NCI-H82 treated with DMSO at 0.1 percent for 48 hours (cell line): ENCODE results near the gene KCNB1.

ENCODE experiments used
- DNase-seq: peaks from one replicate; lab custom pipeline; 2025; ENCODE audit not compliant: unreplicated experiment; lab: John Stamatoyannopoulos, UW

KCNB1 gene

DNA sequence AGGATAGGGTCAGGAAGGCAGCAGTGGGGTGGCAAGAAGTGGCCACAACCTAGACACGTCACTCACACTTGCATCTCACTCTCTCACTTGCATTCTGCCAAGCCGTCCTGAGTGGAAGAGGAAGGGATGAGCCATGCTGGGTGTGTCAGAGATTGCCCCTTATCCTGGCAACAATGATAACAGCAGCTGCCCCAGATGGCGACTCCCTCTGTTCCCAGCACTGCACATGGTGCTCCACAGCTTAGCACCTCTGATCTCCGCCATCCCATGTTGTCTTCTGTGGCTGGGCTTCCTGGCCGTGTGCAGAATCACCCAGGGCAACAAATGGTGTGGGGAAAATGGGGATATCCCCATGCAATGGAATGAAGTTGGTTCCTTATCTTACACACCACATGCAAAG, 11.1 kb downstream of the KCNB1 start:
- peak; percentile 37 for DNase-seq

DNA sequence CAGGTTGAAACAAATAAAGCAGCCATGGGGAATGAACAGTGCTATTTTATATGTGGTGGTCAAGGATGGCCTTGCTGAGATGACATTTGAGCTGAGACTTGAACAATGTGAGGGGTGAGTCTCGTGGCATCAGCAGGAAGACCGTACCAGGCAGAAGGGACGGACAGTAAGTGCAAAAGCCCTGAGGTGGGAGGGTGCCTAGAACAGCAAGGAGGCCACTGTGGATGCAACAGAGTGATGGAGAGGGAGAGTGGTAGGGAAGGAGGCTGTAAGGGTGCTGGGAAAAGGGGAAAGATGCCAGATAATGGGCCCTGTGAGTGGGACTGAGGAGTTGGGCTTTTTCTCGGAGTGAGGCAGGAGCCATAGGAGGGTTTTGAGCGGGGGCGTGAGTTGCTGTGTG, 11.5 kb downstream of the KCNB1 start:
- no peak for DNase-seq

DNA sequence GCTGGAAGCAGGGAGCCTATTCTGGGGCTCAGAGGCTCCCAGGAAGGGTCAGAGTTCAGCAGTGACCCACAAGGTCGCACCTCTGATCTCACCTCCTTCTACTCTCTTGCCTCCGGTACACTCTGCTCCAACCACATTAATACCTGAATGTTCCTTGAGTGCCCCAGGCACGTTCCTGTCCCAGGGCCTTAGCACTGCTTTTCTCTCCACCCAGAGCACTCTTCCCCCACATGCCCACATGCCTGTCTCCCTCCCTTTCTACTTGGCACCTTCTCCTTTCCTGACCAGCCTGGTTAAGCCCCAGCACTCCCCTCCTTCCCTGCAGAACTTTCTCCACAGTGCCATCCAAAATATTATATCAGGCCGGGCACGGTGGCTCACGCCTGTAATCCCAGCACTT, 13.4 kb downstream of the KCNB1 start:
- DNase-seq = no peak

DNA sequence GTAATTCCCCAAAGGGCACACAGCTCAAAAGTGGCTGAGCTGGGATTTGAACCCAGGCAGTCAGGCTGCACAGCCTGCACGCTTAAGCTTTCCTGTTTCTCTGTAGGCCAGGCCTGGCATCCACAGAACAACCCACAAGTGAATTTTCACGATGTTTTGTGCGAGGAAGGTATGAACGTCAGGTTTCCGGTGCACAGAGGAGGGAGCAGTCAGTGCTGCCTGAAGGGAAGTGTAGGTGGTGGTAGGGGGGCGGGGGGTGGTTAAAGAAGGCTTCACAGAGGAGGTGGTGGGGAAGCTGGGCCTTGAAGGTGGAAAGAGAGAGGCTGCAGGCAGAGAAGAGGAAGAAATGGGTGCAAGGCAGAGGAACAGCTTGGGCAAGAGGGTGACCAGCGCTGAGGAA, 14.1 kb downstream of the KCNB1 start:
- DNase-seq = no peak

DNA sequence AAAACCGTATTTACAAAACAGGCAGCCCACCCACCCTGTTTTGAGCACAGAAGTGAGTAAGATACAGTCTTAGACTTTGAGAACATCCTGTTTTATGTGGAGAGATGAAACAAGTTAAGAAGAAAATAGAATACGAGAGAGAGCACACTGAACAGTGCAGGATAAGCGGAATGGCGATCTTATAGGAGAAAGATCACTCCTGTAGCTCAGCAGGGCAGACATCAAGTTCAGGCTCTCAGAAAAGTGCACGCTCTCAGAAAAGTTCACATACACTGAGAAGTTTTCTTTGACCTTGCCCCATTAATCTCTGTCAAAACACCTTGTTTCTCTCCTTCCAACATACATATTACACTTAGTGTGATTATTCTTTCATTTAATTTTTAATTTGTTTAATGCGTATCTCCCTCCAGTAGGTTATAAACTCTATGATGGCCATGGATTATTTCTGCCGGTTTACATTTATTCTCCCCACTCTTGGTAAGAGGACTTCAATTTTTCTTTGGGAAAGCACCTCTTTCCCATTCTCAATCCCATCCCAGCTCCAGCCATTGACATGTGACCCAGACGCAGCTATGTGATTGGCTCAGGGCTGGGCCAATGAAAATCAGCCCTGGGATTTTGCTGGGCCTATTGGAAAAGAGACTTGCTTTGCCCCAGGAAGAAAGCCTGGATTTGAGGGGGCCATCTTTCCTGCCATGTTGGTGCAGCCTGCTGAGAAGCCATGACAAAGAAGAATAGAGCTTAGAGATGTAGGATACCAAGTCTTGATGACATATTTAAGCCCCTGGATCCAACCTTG, 16.2 kb downstream of the KCNB1 start:
- no peak for DNase-seq

DNA sequence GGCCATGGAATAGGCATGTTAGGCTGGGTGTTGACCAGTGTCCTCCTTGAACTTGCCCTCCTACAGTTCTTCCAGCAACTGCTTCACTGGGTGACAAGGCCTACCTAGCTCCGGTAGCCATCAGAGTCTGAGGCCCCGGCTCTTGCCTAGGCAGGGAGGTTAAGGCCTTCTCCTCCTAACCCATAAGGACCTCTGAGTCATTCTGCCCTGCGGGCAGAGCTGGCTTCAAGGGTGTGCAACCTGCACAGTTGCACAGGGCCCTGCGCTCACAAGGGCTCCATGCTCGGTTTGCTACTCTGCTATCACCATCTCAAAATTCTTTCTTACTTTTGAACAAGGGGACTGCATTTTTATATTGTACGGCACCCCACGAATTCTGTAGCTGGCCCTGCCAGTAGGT, 17.9 kb downstream of the KCNB1 start:
- DNase-seq = no peak

DNA sequence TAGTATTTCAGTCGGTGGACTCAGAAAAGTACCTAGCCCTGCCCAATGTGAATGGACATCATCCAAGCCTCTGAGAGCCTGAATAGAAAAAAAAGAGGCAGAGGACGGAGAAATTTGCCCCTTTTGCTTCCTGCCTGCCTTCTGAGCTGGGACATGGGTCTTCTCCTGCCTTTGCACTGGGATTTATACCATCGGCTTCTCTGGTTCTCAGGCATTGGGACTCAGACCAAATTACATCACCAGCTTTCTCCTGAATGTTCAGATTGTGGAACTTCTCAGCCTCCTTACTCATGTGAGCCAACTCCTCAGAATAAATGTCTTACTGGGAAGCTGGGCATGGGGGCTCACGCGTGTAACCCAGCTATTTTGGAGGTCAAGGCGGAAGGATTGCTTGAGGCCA, 19.8 kb downstream of the KCNB1 start:
- no peak for DNase-seq

DNA sequence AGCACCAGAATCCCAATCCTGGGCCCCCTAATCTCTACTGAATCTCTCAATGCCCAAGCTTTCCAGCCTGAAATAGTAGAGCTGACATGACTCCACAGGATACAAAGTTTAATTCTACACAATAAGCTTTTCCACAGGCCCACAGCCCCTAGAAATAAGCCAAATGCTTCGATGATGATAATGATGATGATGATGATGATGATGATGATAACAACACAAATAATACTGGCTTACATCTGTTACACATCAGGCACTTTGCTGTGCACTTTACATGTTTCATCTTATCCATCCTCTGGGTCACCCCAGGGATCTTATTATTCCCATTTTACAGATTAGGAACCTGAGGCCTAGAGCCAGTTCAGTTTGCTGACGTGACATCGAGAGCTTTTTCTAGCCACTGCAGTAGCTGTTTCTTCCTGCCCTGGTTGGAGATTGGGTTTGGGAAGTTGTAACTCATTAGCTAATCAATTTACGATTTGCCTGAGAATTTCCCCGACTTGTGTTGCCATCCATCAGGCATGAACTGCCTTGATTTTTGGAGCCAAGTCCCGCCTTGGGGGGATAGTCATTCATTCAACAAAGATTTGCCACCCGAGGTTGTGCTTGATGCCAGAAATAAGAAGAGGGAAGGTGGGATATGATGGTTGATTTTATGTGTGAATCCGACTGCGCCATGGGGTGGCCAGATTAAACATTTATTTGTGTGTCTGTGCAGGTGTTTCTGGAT, 20.4 kb downstream of the KCNB1 start:
- DNase-seq = no peak

DNA sequence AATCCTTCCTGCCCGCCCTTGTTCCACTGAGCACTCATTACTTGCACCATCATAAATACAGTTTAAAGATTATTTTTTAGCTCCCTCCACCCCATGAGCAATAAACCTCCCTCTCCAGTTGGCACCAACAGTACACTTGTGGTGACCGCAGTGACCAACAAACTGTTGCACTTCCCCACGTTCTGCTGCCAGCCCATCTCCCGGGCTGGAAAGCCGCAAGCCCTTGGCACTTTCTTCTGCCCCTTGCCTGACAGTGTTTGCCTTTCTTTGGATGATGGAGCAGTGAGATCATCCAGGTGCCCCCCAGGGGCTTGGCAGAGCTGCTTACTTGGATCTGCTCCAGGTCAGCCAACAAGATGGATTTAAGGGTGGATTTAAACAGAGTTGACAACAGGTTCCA, 21.6 kb downstream of the KCNB1 start:
- no peak for DNase-seq

DNA sequence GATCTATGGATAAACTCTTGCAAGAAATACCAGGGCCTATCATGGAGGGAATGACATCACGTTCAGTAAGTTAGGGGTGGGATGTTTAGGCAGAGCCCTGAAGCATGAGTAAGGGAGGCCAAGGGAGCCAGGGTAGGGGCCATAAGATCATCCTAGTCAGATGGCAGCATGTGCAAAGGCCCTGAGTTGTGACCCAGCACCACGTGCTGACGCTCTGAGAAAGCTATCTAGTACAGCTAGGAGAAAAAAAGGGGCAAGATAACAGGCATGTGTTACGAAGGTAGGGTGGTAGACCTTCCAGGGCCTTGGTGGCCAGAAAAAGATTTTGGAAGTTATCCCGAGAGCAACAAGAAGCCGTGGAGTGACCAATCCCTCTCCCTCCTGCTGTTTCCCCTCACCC, 22.3 kb downstream of the KCNB1 start:
- DNase-seq = no peak

DNA sequence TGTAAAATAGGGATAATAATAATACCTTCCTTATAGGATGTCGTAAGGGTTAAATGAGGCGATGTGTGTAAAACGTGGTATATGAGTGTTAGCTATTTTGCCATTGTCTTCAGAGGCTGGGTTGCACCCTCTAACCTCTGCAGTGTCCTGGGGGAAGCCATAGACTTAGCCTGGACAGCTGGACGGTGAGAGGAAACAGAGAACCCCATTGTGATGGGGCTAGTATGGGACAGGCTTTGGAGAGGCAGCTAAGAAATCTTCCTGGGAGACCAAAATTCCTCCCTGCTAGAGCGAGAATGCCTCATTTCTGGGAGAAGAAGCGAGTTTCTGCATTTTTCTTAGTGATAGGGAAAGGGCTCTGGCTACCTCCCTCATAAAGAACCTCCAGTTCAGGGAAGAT, 22.8 kb downstream of the KCNB1 start:
- DNase-seq = no peak

DNA sequence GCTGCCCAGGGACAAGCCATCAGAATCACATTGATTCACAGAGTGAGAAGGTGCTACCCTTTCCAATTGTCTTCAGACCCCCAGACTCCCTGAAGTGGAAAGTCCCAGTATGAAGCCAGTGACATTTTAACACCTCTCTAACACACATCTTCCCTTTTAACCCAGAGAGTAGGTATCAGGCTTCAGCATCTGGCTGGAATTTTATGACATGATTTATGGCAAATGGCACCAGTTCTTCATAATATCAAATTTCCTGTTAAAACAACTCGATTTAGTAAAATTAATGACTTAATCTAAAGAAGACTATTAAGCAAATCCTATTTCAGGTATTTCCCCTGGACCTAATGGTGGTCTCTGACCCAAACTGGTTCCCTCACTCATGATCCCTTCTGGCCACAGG, 25.0 kb downstream of the KCNB1 start:
- no peak for DNase-seq

DNA sequence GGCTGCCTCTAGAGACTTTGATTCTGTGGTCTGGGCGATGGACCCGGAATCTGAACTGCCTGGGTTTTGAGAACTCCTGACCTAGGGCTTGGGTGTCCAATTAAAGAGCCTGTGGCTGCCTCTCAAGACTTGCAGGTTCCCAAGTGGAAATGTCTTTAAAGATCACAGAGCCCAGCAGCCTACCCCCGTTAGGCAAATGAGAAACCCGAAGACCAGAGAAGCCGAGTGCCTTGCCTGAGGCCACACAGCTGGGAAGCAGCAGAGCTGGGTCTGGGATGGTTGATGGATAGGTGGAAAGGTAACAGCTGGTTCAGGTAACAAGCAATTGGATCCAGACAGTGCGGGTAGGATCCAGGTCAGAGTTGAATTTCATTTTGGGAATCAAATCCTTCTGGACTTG, 25.8 kb downstream of the KCNB1 start:
- no peak for DNase-seq

DNA sequence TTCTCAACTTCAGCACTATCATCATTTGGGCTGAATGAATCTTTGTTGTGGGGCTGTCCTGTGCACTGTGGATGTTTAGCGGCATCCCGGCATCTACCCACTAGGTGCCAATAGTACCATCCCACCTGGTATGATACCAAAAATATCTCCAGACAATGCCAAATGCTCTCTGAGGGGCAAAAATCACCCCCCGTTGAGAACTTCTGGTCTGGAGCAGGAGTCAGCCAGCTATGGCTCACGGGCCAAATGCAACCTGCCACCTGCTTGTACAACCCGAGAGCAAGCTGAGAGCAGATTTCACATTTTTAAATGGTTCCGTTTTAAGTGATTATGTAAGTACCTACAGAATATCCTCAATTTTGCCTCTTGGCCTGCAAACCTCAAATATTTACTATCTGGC, 26.8 kb downstream of the KCNB1 start:
- DNase-seq = no peak

DNA sequence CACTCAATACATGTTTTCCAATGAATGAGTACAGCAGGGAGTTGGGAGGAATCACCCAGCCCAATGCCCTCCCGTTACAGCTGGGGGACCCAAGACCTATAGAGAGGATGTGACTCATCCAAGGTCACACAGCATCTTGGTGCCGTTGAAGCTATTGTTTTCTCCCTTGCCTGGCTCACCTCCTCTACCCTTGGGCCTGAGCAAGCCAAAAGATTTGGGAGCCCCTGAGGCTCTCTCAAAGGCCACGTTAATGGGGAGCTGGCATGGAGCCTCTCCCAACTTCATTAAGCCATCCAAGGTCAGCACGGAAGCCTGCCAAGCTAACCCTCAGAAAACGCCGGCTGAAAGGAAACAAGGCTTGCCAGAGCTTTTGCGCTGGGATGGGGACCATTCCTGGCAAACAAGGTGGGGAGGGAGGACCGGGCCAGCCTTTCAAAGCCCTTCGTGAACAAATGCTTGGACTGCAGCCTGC, 30.4 kb downstream of the KCNB1 start:
- DNase-seq = no peak

DNA sequence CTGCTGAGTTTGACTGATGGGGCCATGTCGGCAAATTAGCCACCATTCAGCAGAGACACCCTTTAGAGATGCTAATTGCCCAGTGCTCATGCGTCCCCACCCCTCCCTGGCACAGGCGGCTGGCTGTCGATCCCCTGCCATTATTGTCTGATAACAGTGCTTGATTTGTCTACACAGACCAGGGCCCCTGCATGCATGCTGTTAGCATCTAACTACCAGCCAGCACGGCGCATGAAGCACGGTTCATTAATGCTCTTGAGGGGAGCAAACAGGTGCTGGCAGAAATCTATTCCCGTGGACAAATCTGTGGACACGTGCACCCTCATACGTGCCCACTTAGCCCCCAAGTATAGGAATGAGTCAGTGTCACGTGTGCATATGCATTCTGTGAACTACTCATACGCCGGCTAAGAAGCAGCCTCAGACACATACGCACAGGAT, 32.2 kb downstream of the KCNB1 start:
- DNase-seq = no peak

DNA sequence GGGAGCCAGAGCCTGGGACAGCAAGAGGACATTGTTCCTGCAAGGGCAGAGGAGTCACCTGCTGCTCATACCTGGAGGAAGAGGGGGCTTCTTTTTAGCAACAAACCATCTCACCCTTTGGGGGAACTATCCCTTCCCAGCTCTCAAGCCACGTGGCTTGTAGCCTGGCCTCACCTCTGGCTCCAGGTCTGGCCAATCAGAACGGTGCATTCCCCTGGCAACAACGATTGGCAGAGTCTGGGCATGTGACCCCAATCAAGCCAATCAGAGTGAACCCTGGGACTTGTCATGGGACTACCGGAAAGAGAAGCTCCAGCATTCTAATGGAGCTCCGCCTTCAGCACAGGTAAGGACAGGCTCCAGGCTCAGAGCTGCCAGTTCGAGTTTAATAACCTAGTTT, 33.6 kb downstream of the KCNB1 start:
- DNase-seq = no peak

DNA sequence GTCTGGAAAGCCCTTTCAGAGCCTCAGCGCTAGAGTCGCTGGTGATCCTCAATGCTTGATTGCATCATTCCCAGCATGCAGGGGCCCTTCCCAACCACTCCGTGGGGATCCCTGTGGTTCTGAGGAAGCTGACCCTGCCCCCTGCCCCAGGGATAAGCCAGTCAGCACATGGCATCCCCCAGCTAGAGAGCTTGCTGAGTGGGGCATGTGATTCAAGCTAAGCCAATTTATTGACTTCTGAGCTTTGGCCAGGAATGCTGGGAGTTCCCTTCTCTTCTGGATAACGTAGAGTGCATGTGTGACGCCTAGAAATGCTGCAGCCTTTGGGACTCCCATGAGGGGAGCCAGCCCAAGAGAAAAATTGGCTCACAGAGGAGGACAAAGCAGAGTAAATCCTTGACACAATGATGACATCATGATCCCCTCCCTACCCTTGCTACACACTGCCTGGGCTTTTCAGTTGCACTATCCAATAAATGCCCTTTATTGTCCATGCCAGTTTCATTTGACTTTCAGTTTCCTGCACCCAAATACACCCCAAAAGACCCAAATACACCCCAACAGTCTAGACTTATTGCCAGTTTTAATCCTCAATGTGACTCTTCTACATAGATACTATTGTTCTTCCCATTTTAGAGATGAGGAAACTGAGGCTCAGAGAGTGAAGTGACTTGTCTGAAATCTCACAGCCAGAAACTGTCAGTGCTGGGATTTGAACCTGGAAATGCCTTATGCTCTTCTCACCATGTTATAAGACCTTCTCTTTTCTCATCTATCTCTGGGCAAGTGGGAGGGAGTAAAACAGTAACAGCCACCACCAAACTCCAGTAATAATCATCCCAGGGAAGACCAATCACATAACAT, 34.3 kb downstream of the KCNB1 start:
- DNase-seq = peak; percentile 90

DNA sequence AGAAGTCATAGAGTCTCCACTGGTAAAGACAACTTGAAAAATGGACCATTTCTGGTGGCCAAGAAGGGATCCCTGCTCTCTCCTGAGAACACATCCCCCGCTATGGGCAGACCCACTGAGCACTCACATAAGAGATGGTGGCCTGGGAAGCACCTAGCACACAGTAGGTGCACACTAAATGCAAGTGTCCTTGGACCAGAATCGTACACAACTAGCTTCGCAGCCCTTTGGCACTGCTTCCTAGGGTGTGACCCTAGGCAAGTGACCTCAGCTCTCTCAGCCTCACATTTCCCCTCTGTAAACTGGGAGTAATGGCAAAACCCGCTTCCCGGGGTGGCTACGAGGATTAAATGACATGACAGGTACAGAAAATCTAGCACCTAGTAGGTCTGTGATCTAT, 35.1 kb downstream of the KCNB1 start:
- DNase-seq = no peak

DNA sequence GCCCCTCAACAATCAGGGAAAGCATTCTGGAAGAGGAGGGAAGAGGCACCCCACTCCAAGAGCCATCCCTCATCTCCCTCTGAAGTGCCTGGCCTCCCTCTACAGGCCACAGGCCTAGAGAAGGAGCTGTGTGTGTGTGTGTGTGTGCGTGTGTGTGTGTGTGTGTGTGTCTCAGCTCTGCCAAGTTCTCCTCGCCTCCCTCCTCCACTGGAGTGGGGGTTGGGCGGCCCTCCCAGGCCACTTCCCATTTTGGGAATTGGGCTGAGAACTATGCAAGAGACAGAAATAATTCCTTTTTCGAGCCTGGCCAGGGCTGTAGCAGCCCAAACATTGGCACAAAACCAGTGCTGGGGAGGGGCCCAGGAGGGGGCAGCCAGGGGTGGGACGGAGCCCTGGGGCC, 35.7 kb downstream of the KCNB1 start:
- DNase-seq = no peak

DNA sequence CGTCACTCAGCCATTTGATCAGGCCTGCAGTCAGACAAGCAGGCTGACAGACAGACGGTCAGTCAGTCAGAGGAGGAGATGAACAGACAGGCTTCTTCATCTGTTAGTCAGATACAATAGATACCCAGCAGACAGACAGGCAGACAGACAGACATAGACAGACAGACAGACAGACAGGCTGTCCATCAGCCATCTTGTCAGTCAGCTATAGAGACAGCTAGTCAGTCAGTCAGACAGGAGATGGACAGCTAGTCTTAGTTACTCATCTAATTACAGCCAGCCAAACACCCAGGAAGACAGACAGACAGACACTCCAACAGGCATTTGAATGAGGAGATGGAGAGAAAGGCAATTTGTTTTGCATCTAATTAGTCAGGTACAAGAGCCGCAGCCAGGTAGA, 36.4 kb downstream of the KCNB1 start:
- DNase-seq = no peak

DNA sequence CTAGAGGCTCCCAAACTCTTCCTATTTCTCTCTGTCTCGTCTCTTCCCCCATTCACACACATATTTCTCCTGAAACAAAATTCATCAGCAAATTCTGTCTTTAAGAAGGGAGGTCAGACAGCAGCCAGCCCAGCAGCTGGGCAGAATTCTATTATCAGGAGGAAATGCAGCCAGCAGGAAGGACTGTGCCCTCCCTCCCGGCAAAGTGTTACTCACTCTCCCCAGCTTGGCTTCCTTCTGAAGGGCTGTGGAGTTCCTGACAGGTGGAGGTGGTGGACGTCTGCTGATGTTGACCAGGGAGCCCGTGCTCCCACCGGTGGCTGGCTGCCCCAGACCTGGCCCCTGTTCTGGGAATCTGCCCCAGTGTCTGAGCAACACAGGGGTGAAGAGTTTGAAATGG, 37.3 kb downstream of the KCNB1 start:
- no peak for DNase-seq
